ENCODE results near the gene PLPP3.

Gene PLPP3

DNA sequence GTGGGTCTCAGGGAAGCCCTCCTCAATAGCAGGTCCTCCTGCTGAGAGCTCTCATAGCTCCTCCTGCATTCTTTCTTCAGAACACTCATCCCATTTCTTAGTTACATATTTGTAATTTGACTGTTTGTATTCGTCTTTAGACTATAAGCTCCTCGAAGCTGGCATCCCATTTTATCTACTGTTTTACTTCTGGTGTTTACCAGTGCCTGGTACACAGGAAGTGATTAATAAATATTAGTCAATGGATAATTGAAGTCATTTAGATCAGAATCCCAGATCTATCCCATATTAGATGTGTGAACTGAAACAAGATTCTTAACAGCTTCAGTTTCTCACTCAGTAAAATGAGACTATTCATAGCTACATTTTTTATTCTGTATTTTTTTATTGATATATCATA is 88.7 kb downstream of the PLPP3 start:
- TF ChIP-seq, protein P1, sequence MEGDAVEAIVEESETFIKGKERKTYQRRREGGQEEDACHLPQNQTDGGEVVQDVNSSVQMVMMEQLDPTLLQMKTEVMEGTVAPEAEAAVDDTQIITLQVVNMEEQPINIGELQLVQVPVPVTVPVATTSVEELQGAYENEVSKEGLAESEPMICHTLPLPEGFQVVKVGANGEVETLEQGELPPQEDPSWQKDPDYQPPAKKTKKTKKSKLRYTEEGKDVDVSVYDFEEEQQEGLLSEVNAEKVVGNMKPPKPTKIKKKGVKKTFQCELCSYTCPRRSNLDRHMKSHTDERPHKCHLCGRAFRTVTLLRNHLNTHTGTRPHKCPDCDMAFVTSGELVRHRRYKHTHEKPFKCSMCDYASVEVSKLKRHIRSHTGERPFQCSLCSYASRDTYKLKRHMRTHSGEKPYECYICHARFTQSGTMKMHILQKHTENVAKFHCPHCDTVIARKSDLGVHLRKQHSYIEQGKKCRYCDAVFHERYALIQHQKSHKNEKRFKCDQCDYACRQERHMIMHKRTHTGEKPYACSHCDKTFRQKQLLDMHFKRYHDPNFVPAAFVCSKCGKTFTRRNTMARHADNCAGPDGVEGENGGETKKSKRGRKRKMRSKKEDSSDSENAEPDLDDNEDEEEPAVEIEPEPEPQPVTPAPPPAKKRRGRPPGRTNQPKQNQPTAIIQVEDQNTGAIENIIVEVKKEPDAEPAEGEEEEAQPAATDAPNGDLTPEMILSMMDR (IDR thresholded peaks at IDR 0.05): no peak

DNA sequence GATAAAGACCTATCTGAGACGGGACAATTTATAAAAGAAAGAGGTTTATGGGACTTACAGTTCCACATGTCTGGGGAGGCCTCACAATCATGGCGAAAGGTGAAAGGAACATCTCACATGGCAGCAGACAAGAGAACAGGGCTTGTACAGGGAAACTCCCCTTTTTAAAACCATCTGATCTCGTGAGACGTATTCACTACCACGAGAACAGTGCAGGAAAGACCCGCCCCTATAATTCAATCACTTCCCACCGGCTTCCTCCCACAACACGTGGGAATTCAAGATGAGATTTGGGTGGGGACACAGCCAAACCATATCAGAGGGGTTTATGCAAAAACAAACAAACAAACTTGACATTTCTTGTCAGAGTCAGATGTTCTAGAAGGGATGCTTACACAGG is 89.7 kb downstream of the PLPP3 start:
- Histone ChIP-seq H3K4me1 (no peaks in the 10 kb centered on the region), H3K4me2 (ENCODE audit: low read length) (no peak overlapping the region), H3K9me3 (ENCODE audit: control insufficient read depth, low read length) (no peaks in the 10 kb centered on the region), H3K79me2 (no peaks in the 10 kb centered on the region), H3K27ac (no peak overlapping the region), H3K9ac (no peak overlapping the region), H3K36me3 (ENCODE audit: control insufficient read depth, insufficient read depth, low read length) (no peaks in the 10 kb centered on the region), H2AFZ (no peak overlapping the region), H3K4me3 (ENCODE audit: low read depth, low read length) (no peak overlapping the region), H3K27me3 (ENCODE audit: control insufficient read depth, insufficient read depth, low read length) (no peaks in the 10 kb centered on the region)
- TF ChIP-seq, protein P1 (IDR thresholded peaks at IDR 0.05): no peak

More for the DNA sequence above, 88.7 kb downstream of the PLPP3 start:
- no peaks in the 10 kb centered on the region for H3K9me3 ChIP-seq (ENCODE audit: control insufficient read depth, low read length)
- H3K27me3 ChIP-seq (ENCODE audit: control insufficient read depth, insufficient read depth, low read length): no peaks in the 10 kb centered on the region
- no peak overlapping the region for H3K4me3 ChIP-seq (ENCODE audit: low read depth, low read length)
- H3K4me2 ChIP-seq (ENCODE audit: low read length): no peak overlapping the region
- H3K79me2 ChIP-seq: no peaks in the 10 kb centered on the region
- H3K9ac ChIP-seq: no peak overlapping the region
- H2AFZ ChIP-seq: no peak overlapping the region
- H3K27ac ChIP-seq: no peak overlapping the region
- H3K36me3 ChIP-seq (ENCODE audit: control insufficient read depth, insufficient read depth, low read length): no peaks in the 10 kb centered on the region
- H3K4me1 ChIP-seq: no peaks in the 10 kb centered on the region

DNA sequence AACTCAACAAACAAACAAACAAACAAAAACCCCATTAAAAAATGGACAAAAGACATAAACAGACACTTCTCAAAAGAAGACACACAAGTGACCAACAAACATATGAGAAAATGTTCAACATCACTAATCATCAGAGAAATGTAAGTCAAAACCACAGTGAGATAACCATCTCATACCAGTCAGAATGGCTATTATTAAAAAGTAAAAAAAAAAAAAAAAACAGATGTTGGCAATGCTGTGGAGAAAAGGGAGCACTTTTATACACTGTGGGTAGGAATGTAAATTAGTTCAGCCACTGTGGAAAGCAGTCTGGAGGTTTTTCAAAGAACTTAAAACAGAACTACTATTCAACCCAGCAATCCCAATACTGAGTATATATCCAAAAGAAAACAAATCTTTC is 94.7 kb downstream of the PLPP3 start:
- TF ChIP-seq, protein P1 (IDR thresholded peaks at IDR 0.05): no peak
- Histone ChIP-seq H3K27me3 (ENCODE audit: control insufficient read depth, insufficient read depth, low read length) (no peaks in the 10 kb centered on the region), H3K27ac (no peak overlapping the region), H3K9me3 (ENCODE audit: control insufficient read depth, low read length) (no peaks in the 10 kb centered on the region), H3K36me3 (ENCODE audit: control insufficient read depth, insufficient read depth, low read length) (no peaks in the 10 kb centered on the region), H3K4me1 (no peaks in the 10 kb centered on the region), H3K4me3 (ENCODE audit: low read depth, low read length) (no peak overlapping the region), H3K79me2 (no peaks in the 10 kb centered on the region), H3K9ac (no peak overlapping the region), H2AFZ (no peak overlapping the region), H3K4me2 (ENCODE audit: low read length) (no peak overlapping the region)

DNA sequence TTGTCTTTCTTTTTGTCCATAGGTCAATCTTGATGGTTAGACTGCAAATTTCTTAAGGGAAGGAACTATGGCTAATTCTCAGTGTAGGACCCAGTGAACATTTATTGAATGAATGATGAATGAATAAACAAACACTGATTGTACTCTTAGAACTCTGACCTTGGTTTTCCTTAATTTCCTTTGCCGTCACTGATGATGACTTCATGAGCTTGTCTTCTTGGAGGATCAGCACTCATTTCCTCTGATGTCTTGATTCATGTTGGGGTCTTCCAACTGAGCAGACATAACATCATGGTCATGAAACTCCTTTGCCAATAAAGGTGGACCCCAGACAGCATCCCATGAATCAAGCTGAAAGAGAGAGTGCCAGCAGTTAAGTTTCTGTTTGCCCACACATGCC is 96.3 kb downstream of the PLPP3 start:
- Histone ChIP-seq H3K4me3 (ENCODE audit: low read depth, low read length) (no peak overlapping the region), H2AFZ (no peak overlapping the region), H3K36me3 (ENCODE audit: control insufficient read depth, insufficient read depth, low read length) (no peaks in the 10 kb centered on the region), H3K9me3 (ENCODE audit: control insufficient read depth, low read length) (no peaks in the 10 kb centered on the region), H3K27me3 (ENCODE audit: control insufficient read depth, insufficient read depth, low read length) (no peaks in the 10 kb centered on the region), H3K4me1 (no peaks in the 10 kb centered on the region), H3K27ac (no peak overlapping the region), H3K79me2 (no peaks in the 10 kb centered on the region), H3K4me2 (ENCODE audit: low read length) (no peak overlapping the region), H3K9ac (no peak overlapping the region)
- TF ChIP-seq, protein P1 (IDR thresholded peaks at IDR 0.05): no peak

DNA sequence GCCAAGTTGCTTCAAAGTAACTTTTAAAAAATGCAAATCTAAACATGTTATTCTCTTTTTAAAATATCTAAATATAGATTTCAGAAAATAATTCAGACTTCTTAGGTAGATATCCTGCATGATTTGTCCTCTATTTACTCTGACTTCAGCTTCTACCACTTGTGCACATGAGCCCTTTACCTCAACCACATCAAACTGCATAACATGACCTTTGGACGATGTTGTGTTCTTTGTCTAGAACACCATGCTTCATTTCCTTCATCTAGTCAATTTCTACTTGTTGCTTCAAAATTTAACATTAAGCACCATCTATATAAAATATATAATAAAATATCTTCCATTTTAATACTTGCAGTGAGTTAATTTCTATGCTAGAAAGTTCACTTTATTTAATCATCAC is 96.9 kb downstream of the PLPP3 start:
- Histone ChIP-seq H3K4me2 (ENCODE audit: low read length) (no peak overlapping the region), H3K27me3 (ENCODE audit: control insufficient read depth, insufficient read depth, low read length) (no peaks in the 10 kb centered on the region), H3K4me3 (ENCODE audit: low read depth, low read length) (no peak overlapping the region), H3K9ac (no peak overlapping the region), H3K36me3 (ENCODE audit: control insufficient read depth, insufficient read depth, low read length) (no peaks in the 10 kb centered on the region), H3K27ac (no peak overlapping the region), H3K9me3 (ENCODE audit: control insufficient read depth, low read length) (no peaks in the 10 kb centered on the region), H3K4me1 (no peaks in the 10 kb centered on the region), H2AFZ (no peak overlapping the region), H3K79me2 (no peaks in the 10 kb centered on the region)
- TF ChIP-seq, protein P1 (IDR thresholded peaks at IDR 0.05): no peak
